HEK293 (cell line): ENCODE results near the gene S100A14.

ENCODE experiments used
- CTCF ChIA-PET: fragments of 350-600 bp; formaldehyde crosslinking; extraction: SDS; loops from one replicate; lab custom pipeline; 2021; ENCODE audit warnings: antibody characterized with exemption; lab: Yijun Ruan, JAX
- POLR2A ChIA-PET: fragments of 300-600 bp; formaldehyde crosslinking; extraction: SDS; loops from one replicate; lab custom pipeline; 2020; ENCODE audit warnings: antibody characterized with exemption, inconsistent platforms; lab: Yijun Ruan, JAX
- H3K27ac ChIP-seq: fragments of 200-500 bp; sonication (Bioruptor generic); 2 replicates; pipeline ENCODE4 v1.5.1; 2014; ENCODE audit warnings: low read depth, low read length, control low read depth, inconsistent platforms; ENCODE audit errors: extremely low read depth
- H3K36me3 ChIP-seq, 2 experiments: fragments of 200-500 bp in 1 of 2; sonication (Bioruptor generic) in 1 of 2; 1 replicate in 1 of 2; 2 replicates in 1 of 2; pipeline ENCODE4 v1.5.1; 2014 to 2017; ENCODE audit warnings: inconsistent platforms in 2 of 2, low read length in 2 of 2; ENCODE audit not compliant: control insufficient read depth in 2 of 2, insufficient read depth in 1 of 2
- H3K4me1 ChIP-seq: fragments of 200-500 bp; sonication (Bioruptor generic); 2 replicates; pipeline ENCODE4 v1.5.1; 2014; ENCODE audit warnings: mild to moderate bottlenecking, low read length, inconsistent platforms; ENCODE audit not compliant: control insufficient read depth, insufficient read depth
- H3K4me3 ChIP-seq: 2 replicates; pipeline ENCODE4 v1.5.1; 2011; ENCODE audit warnings: low read depth, mild to moderate bottlenecking, control low read depth, low read length, moderate library complexity
- H3K9me3 ChIP-seq: fragments of 200-500 bp; sonication (Bioruptor generic); 2 replicates; pipeline ENCODE4 v1.5.1; 2014; ENCODE audit warnings: low read depth, low read length, inconsistent platforms; ENCODE audit not compliant: control insufficient read depth, insufficient read depth
- FEZF1 ChIP-seq: fragments of 450-650 bp; formaldehyde crosslinking; IDR thresholded peaks from 2 replicates; pipeline ENCODE4 v1.5.1; 2016; ENCODE audit warnings: missing biosample characterization, missing genetic modification characterization
- INSM2 ChIP-seq: fragments of 450-650 bp; formaldehyde crosslinking; IDR thresholded peaks from 2 replicates; pipeline ENCODE4 v1.5.1; 2016; ENCODE audit warnings: missing biosample characterization, missing genetic modification characterization
- REPIN1 ChIP-seq: fragments of 450-650 bp; formaldehyde crosslinking; IDR thresholded peaks from 2 replicates; pipeline ENCODE4 v1.5.1; 2017; ENCODE audit warnings: missing biosample characterization, missing genetic modification characterization, low read depth
- SP2 ChIP-seq: fragments of 450-650 bp; formaldehyde crosslinking; IDR thresholded peaks from 2 replicates; pipeline ENCODE4 v1.5.1; 2016; ENCODE audit warnings: missing biosample characterization, missing genetic modification characterization
- YY2 ChIP-seq: fragments of 450-650 bp; formaldehyde crosslinking; IDR thresholded peaks from 2 replicates; pipeline ENCODE4 v1.5.1; 2016; ENCODE audit warnings: missing biosample characterization, missing genetic modification characterization
- ZBTB17 ChIP-seq: fragments of 450-650 bp; formaldehyde crosslinking; IDR thresholded peaks from 2 replicates; pipeline ENCODE4 v1.5.1; 2016; ENCODE audit warnings: missing biosample characterization, missing genetic modification characterization
- ZBTB20 ChIP-seq: fragments of 450-650 bp; formaldehyde crosslinking; IDR thresholded peaks from 2 replicates; pipeline ENCODE4 v1.5.1; 2016; ENCODE audit warnings: missing biosample characterization, missing genetic modification characterization
- ZBTB49 ChIP-seq: fragments of 450-650 bp; formaldehyde crosslinking; IDR thresholded peaks from 2 replicates; pipeline ENCODE4 v1.5.1; 2016; ENCODE audit warnings: missing biosample characterization, missing genetic modification characterization, low read depth
- ZFP3 ChIP-seq: fragments of 450-650 bp; formaldehyde crosslinking; IDR thresholded peaks from 2 replicates; pipeline ENCODE4 v1.5.1; 2016; ENCODE audit warnings: low read depth, missing biosample characterization, missing genetic modification characterization
- ZNF26 ChIP-seq: fragments of 450-650 bp; formaldehyde crosslinking; IDR thresholded peaks from 2 replicates; pipeline ENCODE4 v1.5.1; 2016; ENCODE audit warnings: missing biosample characterization, missing genetic modification characterization
- ZNF302 ChIP-seq: fragments of 450-650 bp; formaldehyde crosslinking; IDR thresholded peaks from 2 replicates; pipeline ENCODE4 v1.5.1; 2016; ENCODE audit warnings: missing biosample characterization, missing genetic modification characterization, low read depth
- ZNF366 ChIP-seq: fragments of 450-650 bp; formaldehyde crosslinking; conservative IDR thresholded peaks from 2 replicates; pipeline ENCODE4 v1.5.1; 2016; ENCODE audit warnings: missing biosample characterization, missing genetic modification characterization
- ZNF426 ChIP-seq: fragments of 450-650 bp; formaldehyde crosslinking; IDR thresholded peaks from 2 replicates; pipeline ENCODE4 v1.5.1; 2017; ENCODE audit warnings: missing biosample characterization, missing genetic modification characterization, mild to moderate bottlenecking, inconsistent platforms, moderate library complexity
- ZNF548 ChIP-seq: fragments of 450-650 bp; formaldehyde crosslinking; IDR thresholded peaks from 2 replicates; pipeline ENCODE4 v1.5.1; 2016; ENCODE audit warnings: missing biosample characterization, missing genetic modification characterization
- ZNF558 ChIP-seq: fragments of 450-650 bp; formaldehyde crosslinking; IDR thresholded peaks from 2 replicates; pipeline ENCODE4 v1.5.1; 2016; ENCODE audit warnings: missing biosample characterization, missing genetic modification characterization
- ZNF580 ChIP-seq: fragments of 450-650 bp; formaldehyde crosslinking; IDR thresholded peaks from 2 replicates; pipeline ENCODE4 v1.5.1; 2016; ENCODE audit warnings: missing biosample characterization, missing genetic modification characterization
- ZNF585B ChIP-seq: fragments of 450-650 bp; formaldehyde crosslinking; IDR thresholded peaks from 2 replicates; pipeline ENCODE4 v1.5.1; 2016; ENCODE audit warnings: missing biosample characterization, missing genetic modification characterization
- ZNF658 ChIP-seq: fragments of 450-650 bp; formaldehyde crosslinking; IDR thresholded peaks from 2 replicates; pipeline ENCODE4; 2016; ENCODE audit warnings: missing biosample characterization, missing genetic modification characterization
- ZSCAN30 ChIP-seq: fragments of 450-650 bp; IDR thresholded peaks from 2 replicates; pipeline ENCODE4 v1.5.1; 2018; ENCODE audit warnings: missing biosample characterization, mild to moderate bottlenecking, missing genetic modification characterization, moderate library complexity

S100A14 gene

GRCh38 chr1:153602749-153603148 lies 13.4 kb downstream of the S100A14 start:
- ChIA-PET POLR2A (interaction anchor here (2.0 kb wide), 1 partner anchor 31 kb away, joined by 11 read pairs; the partner anchor contains the start of gene CHTOP), CTCF (interaction anchor here (0.6 kb wide), 1 partner anchor 10 kb away, joined by 3 read pairs; no protein-coding TSS in a partner anchor)
- no peak overlapping the region for H3K27ac ChIP-seq
- H3K9me3 ChIP-seq: no peaks in the 10 kb centered on the region
- TF ChIP-seq ZNF580 (tag by site-specific recombination) (no peak), YY2 (tag by site-specific recombination) (no peak), ZNF366 (tag by site-specific recombination) (peak; percentile 39), ZBTB17 (tag by site-specific recombination) (peak; percentile 29; the same call in 1 of the 2 replicates)
- no peaks in the 10 kb centered on the region for H3K4me1 ChIP-seq
- no peak overlapping the region for H3K4me3 ChIP-seq
- no peaks in the 10 kb centered on the region for H3K36me3 ChIP-seq

GRCh38 chr1:153599847-153600246 lies 16.3 kb downstream of the S100A14 start:
- no peak overlapping the region for H3K27ac ChIP-seq
- no peaks in the 10 kb centered on the region for H3K4me1 ChIP-seq
- POLR2A ChIA-PET: no interaction called here
- no peak overlapping the region for H3K4me3 ChIP-seq
- no peaks in the 10 kb centered on the region for H3K9me3 ChIP-seq
- CTCF ChIA-PET: interaction anchor here (0.6 to 1.3 kb wide), 2 partner anchors 11 to 27 kb away, joined by 3 to 4 read pairs; partner anchors contain the start of gene S100A13
- no peaks in the 10 kb centered on the region for H3K36me3 ChIP-seq
- no peak for TF ChIP-seq ZFP3

- no peak for TF ChIP-seq REPIN1 (tag by site-specific recombination)
- no peak for TF ChIP-seq ZNF302 (tag by site-specific recombination)
- no peak for TF ChIP-seq SP2 (tag by site-specific recombination)
- TF ChIP-seq ZNF585B (tag by site-specific recombination): no peak
- no peak for TF ChIP-seq ZNF26 (tag by site-specific recombination)
- no peak for TF ChIP-seq INSM2 (tag by site-specific recombination)
- TF ChIP-seq ZNF548 (tag by site-specific recombination): no peak
- TF ChIP-seq ZBTB17 (tag by site-specific recombination): no peak
- POLR2A ChIA-PET: no interaction called here
- Histone ChIP-seq H3K36me3 (no peaks in the 10 kb centered on the region), H3K4me1 (no peaks in the 10 kb centered on the region), H3K9me3 (no peaks in the 10 kb centered on the region), H3K27ac (no peak overlapping the region), H3K4me3 (no peak overlapping the region)
- CTCF ChIA-PET: interaction anchor here (0.6 to 1.4 kb wide), 3 partner anchors 26 to 251 kb away, joined by 3 to 5 read pairs (median 4); no protein-coding TSS in a partner anchor
Observed at GRCh38 chr1:153598309-153599172, 17.6 kb downstream of the S100A14 start.

GRCh38 chr1:153597206-153597605 lies 18.9 kb downstream of the S100A14 start:
- H3K4me1 ChIP-seq: no peaks in the 10 kb centered on the region
- H3K27ac ChIP-seq: no peak overlapping the region
- no peaks in the 10 kb centered on the region for H3K9me3 ChIP-seq
- POLR2A ChIA-PET: no interaction called here
- CTCF ChIA-PET: interaction anchor here (0.8 to 1.4 kb wide), 3 partner anchors 29 to 245 kb away, joined by 3 to 5 read pairs (median 3); partner anchors contain the start of gene S100A13
- no peak overlapping the region for H3K4me3 ChIP-seq
- H3K36me3 ChIP-seq: no peaks in the 10 kb centered on the region
- TF ChIP-seq ZNF426 (tag by site-specific recombination) (no peak), ZBTB49 (tag by site-specific recombination) (no peak), ZSCAN30 (tag by site-specific recombination) (no peak), ZNF558 (no peak), ZBTB20 (tag by site-specific recombination) (no peak), FEZF1 (no peak), ZNF658 (tag by site-specific recombination) (no peak), ZNF580 (tag by site-specific recombination) (no peak)
